CD14-positive monocyte (primary cell): ENCODE results near the gene GCDH. TPM values are rescaled to one million over a fixed set of nuclear protein-coding genes. Genes with fewer than 3 reads are reported as not detected.
A peak's percentile ranks its signal among the peaks of the same experiment; 100 is the strongest.

Experiments used
- DNase-seq, 3 donors: peaks; one replicate each; pipeline ENCODE4 v3.0.0-alpha.2; 2011 to 2022
- H2AFZ ChIP-seq: 2 replicates; pipeline ENCODE4 v1.6.0; 2012; ENCODE audit warnings: mild to moderate bottlenecking, low read depth, low read length, inconsistent platforms; ENCODE audit not compliant: insufficient read depth, poor library complexity, severe bottlenecking
- H3K27ac ChIP-seq, 2 donors: 1 replicate in 1 of 2; 2 replicates in 1 of 2; pipeline ENCODE4 v1.5.1; 2012 to 2013; ENCODE audit warnings: low read length in 2 of 2, control low read depth in 1 of 2, inconsistent platforms in 1 of 2, low read depth in 1 of 2, mild to moderate bottlenecking in 1 of 2
- H3K27me3 ChIP-seq, 2 donors: one replicate each; pipeline versions ENCODE4 v1.6.0 to v1.6.1; 2011 to 2013; ENCODE audit warnings: low read length in 2 of 2; ENCODE audit not compliant: control insufficient read depth in 2 of 2, insufficient read depth in 2 of 2
- H3K36me3 ChIP-seq, 2 donors: replicated peaks in 1 of 2; 1 replicate in 1 of 2; 2 replicates in 1 of 2; pipeline versions ENCODE4 v1.5.1 to v1.6.1; 2012 to 2013; ENCODE audit warnings: low read length in 2 of 2, control low read depth in 1 of 2, inconsistent platforms in 1 of 2, mild to moderate bottlenecking in 1 of 2; ENCODE audit not compliant: insufficient read depth in 2 of 2, control insufficient read depth in 1 of 2
- H3K4me1 ChIP-seq, 2 donors: 1 replicate in 1 of 2; 2 replicates in 1 of 2; pipeline versions ENCODE4 v1.5.1 to v1.6.1; 2012 to 2013; ENCODE audit warnings: low read length in 2 of 2, control low read depth in 1 of 2, inconsistent platforms in 1 of 2, mild to moderate bottlenecking in 1 of 2, moderate library complexity in 1 of 2; ENCODE audit not compliant: insufficient read depth in 2 of 2, control insufficient read depth in 1 of 2
- H3K4me2 ChIP-seq: replicated peaks from 2 replicates; pipeline ENCODE3; 2012; ENCODE audit warnings: low read length, moderate library complexity, mild to moderate bottlenecking; ENCODE audit not compliant: poor library complexity, severe bottlenecking; ENCODE audit errors: extremely low read depth
- H3K4me3 ChIP-seq, 3 experiments: fragments of 200-600 bp in 1 of 3; sonication (generic) in 1 of 3; replicated peaks in 1 of 3; 1 replicate in 2 of 3; 2 replicates in 1 of 3; pipeline ENCODE4 v1.5.1; 2011 to 2013; ENCODE audit warnings: low read length in 3 of 3, mild to moderate bottlenecking in 3 of 3, control low read depth in 2 of 3, low read depth in 2 of 3, inconsistent platforms in 1 of 3, moderate library complexity in 1 of 3
- H3K79me2 ChIP-seq: 2 replicates; pipeline ENCODE4 v1.6.0; 2012; ENCODE audit warnings: mild to moderate bottlenecking, control low read depth, inconsistent platforms, low read length, moderate library complexity; ENCODE audit not compliant: insufficient read depth
- H3K9ac ChIP-seq: 2 replicates; pipeline ENCODE4 v1.6.0; 2017; ENCODE audit warnings: low read length, mild to moderate bottlenecking; ENCODE audit not compliant: insufficient read depth, poor library complexity, severe bottlenecking
- H3K9me3 ChIP-seq, 2 donors: replicated peaks in 1 of 2; 1 replicate in 1 of 2; 2 replicates in 1 of 2; pipeline versions ENCODE4 v1.5.1 to v1.6.1; 2012 to 2013; ENCODE audit warnings: low read length in 2 of 2, control low read depth in 1 of 2; ENCODE audit not compliant: control insufficient read depth in 1 of 2, insufficient read depth in 1 of 2
- H4K20me1 ChIP-seq: 2 replicates; pipeline ENCODE4 v1.6.0; 2012; ENCODE audit warnings: mild to moderate bottlenecking, low read length, control low read depth, moderate library complexity; ENCODE audit not compliant: insufficient read depth
- H3K27ac Mint-ChIP-seq, 7 donors: one replicate each; pipeline ENCODE4 v1.8.0; 2020; ENCODE audit warnings: mild to moderate bottlenecking in 7 of 7, mixed read lengths in 7 of 7, moderate library complexity in 6 of 7, inconsistent platforms in 2 of 7
- H3K27me3 Mint-ChIP-seq, 3 donors: one replicate each; pipeline ENCODE4 v1.8.0; 2021 to 2022; ENCODE audit warnings: low read depth in 3 of 3, mild to moderate bottlenecking in 3 of 3, mixed read lengths in 3 of 3, moderate library complexity in 3 of 3, inconsistent platforms in 1 of 3
- H3K36me3 Mint-ChIP-seq, 2 donors: one replicate each; pipeline ENCODE4 v1.8.0; 2020; ENCODE audit warnings: mixed read lengths in 2 of 2, inconsistent platforms in 1 of 2, mild to moderate bottlenecking in 1 of 2
- H3K4me1 Mint-ChIP-seq: one replicate; pipeline ENCODE4 v1.8.0; 2020; ENCODE audit warnings: mild to moderate bottlenecking, mixed read lengths
- H3K4me3 Mint-ChIP-seq, 2 donors: one replicate each; pipeline ENCODE4 v1.8.0; 2020; ENCODE audit warnings: mild to moderate bottlenecking in 2 of 2, mixed read lengths in 2 of 2, moderate library complexity in 1 of 2
- H3K9me3 Mint-ChIP-seq, 7 donors: one replicate each; pipeline ENCODE4 v1.8.0; 2020 to 2022; ENCODE audit warnings: mixed read lengths in 7 of 7, mild to moderate bottlenecking in 6 of 7, moderate library complexity in 6 of 7, inconsistent platforms in 2 of 7
- WGBS: methylation state at CpG from one replicate; pipeline ENCODE4 v1.1.5; 2013; ENCODE audit warnings: missing lambda C conversion rate; ENCODE audit not compliant: insufficient coverage; 5-methylcytosine and 5-hydroxymethylcytosine counted together
- intact Hi-C, 2 donors: fragments of 100-400 bp; cut with micrococcal nuclease; formaldehyde crosslinking; loops; one replicate each; pipeline versions ENCODE4 v1.15.0 to v1.15.1; 2023
- polyA plus RNA-seq, 3 donors: library from polyadenylated mRNA; depleted of rRNA in 1 of 3; unstranded in 2 of 3; stranded (reverse) in 1 of 3; fragments of 300-500 nt in 2 of 3; fragments of >200 nt in 1 of 3; fragmentation: Illumina TruSeq in 2 of 3; gene quantifications; 1 replicate in 2 of 3; 2 replicates in 1 of 3; pipeline ENCODE4 v1.2.3, GENCODE V29; 2012 to 2021
- TF ChIP-seq, protein P1 (sequence below): fragments of 200-600 bp; IDR thresholded peaks from one replicate; pipeline ENCODE4 v1.8.0; 2022; ENCODE audit warnings: antibody characterized with exemption, mild to moderate bottlenecking

Gene GCDH
- polyA plus RNA-seq, 3 donors, result 7.3 to 30.5 (median 9.6) TPM

DNA sequence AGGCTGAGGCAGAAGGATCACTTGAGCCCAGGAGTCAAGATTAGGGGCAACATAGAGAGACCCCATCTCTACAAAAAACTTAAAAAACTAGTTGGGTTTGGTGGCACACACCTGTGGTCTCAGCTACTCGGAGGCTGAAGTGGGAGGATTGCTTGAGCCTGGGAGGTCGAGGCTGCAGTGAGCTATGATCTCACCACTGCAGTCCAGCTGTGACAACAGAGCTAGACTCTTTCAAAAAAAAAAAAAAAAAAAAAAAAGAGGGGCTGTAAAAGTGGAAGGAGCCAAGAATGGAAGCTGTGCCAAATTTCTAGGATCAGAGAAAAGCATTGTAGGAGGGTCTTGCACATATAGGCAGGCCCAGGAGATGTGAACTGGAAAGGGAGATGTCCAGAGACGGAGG, 19.3 kb upstream of the GCDH start:
- Histone ChIP-seq H4K20me1 (peaks cover 14% of the 10 kb centered on the region), H3K27me3 (peaks cover 0 to 2% of the 10 kb centered on the region in 2 donors), H3K9ac (no peak overlapping the region), H3K4me2 (no peak overlapping the region), H3K79me2 (no peaks in the 10 kb centered on the region), H3K9me3 (peaks cover 0 to 12% of the 10 kb centered on the region in 2 donors), H3K4me3 (no peak overlapping the region), H3K36me3 (peaks cover 0 to 8% of the 10 kb centered on the region in 2 donors), H3K4me1 (peaks cover 12 to 13% of the 10 kb centered on the region in 2 donors), H3K27ac (no peak overlapping the region), H2AFZ (no peak overlapping the region)
- intact Hi-C loops, result no loop called here
- Mint-ChIP-seq H3K9me3 (peaks cover 6 to 22% (median 10%) of the 10 kb centered on the region in 7 donors), H3K4me3 (no peak overlapping the region), H3K27ac (peak overlapping the region in 1 of 7 donors; percentile 83), H3K36me3 (peaks cover 4 to 28% of the 10 kb centered on the region in 2 donors), H3K27me3 (peaks cover 3 to 11% (median 6%) of the 10 kb centered on the region in 3 donors), H3K4me1 (peaks cover 11% of the 10 kb centered on the region)
- DNase-seq, result no peak
- no CpG with 5 or more reads among the region's 3 CpGs for WGBS
- TF ChIP-seq, protein P1, sequence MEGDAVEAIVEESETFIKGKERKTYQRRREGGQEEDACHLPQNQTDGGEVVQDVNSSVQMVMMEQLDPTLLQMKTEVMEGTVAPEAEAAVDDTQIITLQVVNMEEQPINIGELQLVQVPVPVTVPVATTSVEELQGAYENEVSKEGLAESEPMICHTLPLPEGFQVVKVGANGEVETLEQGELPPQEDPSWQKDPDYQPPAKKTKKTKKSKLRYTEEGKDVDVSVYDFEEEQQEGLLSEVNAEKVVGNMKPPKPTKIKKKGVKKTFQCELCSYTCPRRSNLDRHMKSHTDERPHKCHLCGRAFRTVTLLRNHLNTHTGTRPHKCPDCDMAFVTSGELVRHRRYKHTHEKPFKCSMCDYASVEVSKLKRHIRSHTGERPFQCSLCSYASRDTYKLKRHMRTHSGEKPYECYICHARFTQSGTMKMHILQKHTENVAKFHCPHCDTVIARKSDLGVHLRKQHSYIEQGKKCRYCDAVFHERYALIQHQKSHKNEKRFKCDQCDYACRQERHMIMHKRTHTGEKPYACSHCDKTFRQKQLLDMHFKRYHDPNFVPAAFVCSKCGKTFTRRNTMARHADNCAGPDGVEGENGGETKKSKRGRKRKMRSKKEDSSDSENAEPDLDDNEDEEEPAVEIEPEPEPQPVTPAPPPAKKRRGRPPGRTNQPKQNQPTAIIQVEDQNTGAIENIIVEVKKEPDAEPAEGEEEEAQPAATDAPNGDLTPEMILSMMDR, result no peak

DNA sequence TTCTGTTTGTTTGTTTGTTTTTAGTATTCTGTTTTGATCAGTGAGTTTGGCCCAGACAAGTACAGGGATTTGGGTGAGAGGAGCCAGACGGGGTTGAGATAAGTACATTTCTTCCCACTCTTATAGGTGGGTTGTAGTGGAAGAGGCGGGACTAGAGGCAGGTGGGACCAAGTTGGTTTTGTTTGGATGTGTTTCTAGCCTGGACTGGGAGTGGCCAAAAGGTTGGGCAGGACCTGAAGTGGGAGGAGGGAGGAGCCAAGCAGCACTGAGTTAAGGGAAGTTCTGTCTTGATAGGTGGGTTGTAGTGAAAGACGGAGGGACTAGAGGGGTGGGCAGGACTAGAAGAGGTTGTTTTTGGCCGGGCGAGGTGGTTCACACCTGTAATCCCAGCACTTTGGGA, 18.7 kb upstream of the GCDH start:
- no peak overlapping the region for H3K4me2 ChIP-seq
- H3K4me3 ChIP-seq, result no peak overlapping the region
- H3K27me3 Mint-ChIP-seq, result peaks cover 3 to 11% (median 5%) of the 10 kb centered on the region in 3 donors
- H3K4me3 Mint-ChIP-seq, result no peak overlapping the region
- no peaks in the 10 kb centered on the region for H3K27me3 ChIP-seq
- H2AFZ ChIP-seq, result no peak overlapping the region
- peaks cover 0 to 8% of the 10 kb centered on the region in 2 donors for H3K36me3 ChIP-seq
- peaks cover 8% of the 10 kb centered on the region for H3K4me1 Mint-ChIP-seq
- no peak for DNase-seq
- WGBS, result no CpG with 5 or more reads among the region's 5 CpGs
- peaks cover 14% of the 10 kb centered on the region for H4K20me1 ChIP-seq
- intact Hi-C loops, result no loop called here
- peaks cover 9 to 10% of the 10 kb centered on the region in 2 donors for H3K4me1 ChIP-seq
- no peak overlapping the region for H3K9ac ChIP-seq
- peak overlapping the region in 3 of 7 donors; percentile 4 to 31 (median 22) for H3K27ac Mint-ChIP-seq
- H3K36me3 Mint-ChIP-seq, result peaks cover 4 to 32% of the 10 kb centered on the region in 2 donors
- TF ChIP-seq, protein P1, result no peak
- peaks cover 6 to 18% (median 10%) of the 10 kb centered on the region in 7 donors for H3K9me3 Mint-ChIP-seq
- H3K27ac ChIP-seq, result no peak overlapping the region
- H3K79me2 ChIP-seq, result no peaks in the 10 kb centered on the region
- H3K9me3 ChIP-seq, result peaks cover 0 to 12% of the 10 kb centered on the region in 2 donors
